ENCODE results near the gene ZNF497.
"Not testable (repeated sequence)": the region's sequence is repeated elsewhere in the genome, so short reads cannot be mapped to it uniquely, and the experiment has no call there.

Gene ZNF497

DNA sequence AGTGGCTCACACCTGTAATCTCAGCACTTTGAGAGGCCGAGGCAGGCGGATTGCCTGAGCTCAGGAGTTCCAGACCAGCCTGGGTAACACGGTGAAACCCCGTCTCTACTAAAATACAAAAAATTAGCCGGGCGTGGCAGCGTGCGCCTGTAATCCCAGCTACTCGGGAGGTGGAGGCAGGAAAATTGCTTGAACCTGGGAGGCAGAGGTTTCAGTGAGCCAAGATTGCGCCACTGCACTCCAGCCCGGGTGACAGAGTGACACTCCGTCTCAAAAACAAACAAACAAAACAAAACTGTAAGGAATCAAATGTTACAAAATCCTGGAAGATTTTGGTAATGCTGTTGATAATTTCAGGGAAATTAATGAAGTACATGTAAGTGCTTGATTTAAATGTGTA, 14.5 kb downstream of the ZNF497 start:
- DNase-seq (ENCODE audit: low read depth): not testable (repeated sequence)

DNA sequence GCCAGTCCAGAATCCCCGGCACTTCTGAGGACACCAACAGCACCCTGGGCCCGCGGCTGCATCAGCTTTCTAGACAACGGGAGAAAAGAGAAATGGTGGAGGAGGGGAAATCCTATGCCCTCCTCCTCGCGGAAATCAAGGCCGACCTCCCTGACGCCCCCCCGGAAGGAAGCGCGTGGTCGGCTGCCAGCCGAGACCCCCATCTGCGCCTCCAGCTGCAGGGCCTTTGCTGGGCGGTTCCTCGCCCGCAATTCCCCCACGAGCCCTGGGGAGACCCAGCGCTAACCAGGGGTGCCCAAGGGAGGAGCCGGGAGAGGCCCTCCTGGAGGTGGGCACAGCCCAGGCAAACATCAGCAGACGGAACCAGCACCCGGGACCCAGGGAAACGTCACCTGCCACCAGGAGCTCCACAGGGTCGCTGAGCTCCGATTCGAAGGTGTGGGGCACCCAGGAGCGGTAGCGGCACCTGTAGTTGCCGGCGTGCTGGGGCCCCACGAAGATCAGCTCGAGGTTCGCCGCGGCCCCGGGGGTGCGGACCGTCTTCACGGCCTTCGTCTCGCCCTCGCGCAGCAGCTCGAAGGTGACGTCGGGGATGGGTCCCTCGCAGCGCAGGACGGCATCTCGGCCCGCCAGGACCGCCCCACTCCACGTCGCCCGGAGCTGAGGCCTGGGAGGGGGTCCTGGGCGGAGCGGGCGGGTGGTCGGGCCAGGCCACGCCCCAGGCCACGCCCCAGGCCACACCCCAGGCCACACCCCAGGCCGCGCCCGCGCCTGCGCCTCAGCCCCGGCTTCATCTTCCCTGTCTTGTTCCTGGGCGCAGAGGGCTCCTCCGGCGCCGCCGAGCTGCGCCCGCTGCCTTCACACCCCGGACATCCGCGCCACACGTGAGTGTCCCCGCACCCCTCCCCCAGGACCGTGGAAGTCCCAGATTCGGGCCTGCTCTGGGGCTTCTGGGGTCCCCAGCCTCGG, 15.3 kb downstream of the ZNF497 start:
- peak; percentile 49 for DNase-seq (ENCODE audit: low read depth)

DNA sequence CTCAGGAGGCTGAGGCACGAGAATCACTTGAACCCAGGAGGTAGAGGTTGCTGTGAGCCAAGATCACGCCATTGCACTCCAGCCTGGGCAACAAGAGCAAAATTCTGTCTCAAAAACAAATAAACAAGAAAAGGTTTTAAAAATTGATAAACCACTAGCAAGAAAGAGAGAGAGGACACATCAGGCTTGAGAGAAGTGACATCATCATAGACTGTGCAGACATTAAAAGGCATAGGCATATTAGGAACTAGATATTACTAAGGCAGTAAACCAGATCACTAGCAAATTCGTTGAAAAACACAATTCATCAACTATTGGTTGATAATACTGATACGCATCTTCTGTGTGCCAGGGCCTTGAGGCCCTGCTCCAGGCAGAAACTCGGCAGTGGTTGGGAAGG, 17.0 kb downstream of the ZNF497 start:
- DNase-seq (ENCODE audit: low read depth): no peak

DNA sequence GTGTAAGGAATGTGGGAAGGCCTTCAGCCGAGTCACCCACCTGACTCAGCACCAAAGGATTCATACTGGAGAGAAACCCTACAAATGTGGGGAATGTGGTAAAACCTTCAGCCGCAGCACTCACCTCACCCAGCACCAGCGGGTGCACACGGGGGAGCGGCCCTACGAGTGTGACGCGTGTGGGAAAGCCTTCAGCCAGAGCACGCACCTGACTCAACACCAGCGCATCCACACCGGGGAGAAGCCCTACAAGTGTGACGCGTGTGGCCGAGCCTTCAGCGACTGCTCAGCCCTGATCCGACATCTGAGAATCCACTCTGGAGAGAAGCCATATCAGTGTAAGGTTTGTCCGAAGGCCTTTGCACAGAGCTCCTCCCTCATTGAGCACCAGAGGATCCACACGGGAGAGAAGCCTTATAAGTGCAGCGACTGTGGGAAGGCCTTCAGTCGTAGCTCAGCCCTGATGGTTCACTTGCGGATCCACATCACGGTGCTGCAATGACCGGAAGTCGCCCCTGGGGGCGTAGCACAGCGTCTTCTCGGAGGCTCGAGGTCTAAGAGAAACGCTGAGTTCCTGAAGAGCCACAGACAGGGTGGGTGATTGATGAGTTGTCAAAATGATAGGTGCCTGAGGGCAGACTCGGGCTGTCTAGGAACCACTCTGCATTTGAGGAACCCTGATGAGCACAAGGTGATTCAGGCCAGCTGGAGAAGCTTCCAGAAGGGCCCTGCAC, 23.6 kb downstream of the ZNF497 start:
- no peak for DNase-seq (ENCODE audit: low read depth)

DNA sequence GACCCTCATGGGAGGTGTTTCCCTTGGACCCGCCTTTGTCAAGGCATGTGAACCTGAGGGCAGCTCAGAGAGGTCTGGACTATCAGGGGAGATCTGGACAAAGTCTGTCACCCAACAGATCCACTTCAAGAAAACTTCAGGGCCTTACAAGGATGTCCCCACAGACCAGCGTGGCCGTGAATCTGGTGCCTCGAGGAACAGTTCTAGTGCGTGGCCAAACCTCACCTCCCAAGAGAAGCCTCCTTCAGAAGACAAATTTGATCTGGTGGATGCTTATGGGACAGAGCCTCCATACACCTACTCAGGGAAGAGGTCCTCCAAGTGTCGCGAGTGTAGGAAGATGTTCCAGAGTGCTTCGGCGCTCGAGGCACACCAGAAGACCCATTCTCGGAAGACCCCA, 24.2 kb downstream of the ZNF497 start:
- DNase-seq (ENCODE audit: low read depth): no peak

DNA sequence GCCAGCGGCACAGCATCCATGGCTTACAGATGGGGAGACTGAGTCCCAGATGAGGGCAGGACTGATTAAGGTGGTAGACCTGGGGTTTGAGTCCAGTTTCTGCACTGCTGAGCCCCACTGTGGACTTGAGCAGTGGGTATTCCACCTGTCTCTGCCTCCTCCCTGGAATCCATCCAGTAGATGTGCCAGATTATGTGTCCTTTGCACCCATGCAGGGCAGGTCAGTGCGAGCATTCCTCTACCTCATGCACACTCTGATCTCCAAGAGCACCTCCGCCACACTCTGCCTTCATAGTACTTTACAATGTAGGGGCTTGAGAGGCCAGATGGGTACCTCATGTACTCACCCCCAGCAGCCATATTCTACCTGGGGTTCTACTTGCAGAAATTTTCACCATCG, 25.7 kb downstream of the ZNF497 start:
- no peak for DNase-seq (ENCODE audit: low read depth)

DNA sequence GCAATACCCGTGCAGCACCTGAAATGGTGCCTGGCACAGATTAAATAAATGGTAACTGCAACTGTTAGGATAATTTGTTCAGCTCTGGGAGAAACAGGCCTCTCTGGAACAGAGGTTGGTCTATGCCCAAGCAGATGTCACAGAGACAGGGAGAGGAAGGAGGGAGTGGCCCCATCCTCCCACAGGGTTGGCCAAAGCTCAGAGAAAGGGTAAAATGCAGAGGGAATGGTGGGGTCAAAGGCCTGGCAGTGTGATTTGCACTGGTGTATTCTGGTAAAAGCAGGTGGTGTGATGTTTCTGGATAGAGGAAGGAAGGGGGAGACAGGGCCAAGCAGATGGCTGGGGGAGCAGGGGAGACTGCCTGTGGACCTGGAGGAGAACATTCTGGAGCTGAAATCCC, 26.3 kb downstream of the ZNF497 start:
- no peak for DNase-seq (ENCODE audit: low read depth)

DNA sequence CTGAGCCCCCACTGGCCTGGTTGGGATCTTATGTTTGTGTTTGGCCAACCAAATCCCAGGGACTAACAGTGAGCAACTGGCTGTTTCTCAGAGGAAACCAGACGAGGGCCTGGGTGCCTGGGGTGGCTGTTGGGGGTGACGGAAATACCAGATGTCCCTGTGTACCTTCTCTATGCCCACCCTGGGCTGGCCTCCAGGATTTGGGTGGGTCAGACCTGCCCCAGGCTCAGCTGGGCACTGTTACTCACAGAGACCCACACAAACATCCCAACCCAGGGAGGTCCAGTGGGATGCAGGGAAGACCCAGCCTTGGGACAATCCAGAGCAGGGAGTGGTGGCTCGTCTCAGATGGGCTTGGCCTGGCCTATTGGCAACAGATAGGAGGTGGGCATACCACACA, 26.9 kb downstream of the ZNF497 start:
- DNase-seq (ENCODE audit: low read depth): no peak

DNA sequence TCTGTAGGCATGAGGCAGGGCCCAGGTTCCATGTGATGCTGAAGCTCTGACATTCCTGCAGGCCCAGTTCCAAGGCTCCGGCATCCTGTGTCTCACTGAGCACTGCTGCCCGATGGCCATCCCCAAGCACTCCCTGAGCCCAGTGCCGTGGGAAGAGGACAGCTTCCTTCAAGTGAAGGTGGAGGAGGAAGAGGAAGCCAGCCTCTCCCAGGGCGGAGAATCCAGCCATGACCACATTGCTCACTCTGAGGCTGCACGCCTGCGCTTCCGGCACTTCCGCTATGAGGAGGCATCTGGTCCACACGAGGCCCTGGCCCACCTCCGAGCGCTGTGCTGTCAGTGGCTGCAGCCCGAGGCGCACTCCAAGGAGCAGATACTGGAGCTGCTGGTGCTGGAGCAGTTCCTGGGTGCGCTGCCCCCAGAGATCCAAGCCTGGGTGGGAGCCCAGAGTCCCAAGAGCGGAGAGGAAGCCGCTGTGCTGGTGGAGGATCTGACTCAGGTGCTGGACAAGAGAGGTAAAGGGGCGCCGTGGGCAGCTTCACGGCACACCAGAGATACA, 27.8 kb downstream of the ZNF497 start:
- DNase-seq (ENCODE audit: low read depth): no peak

DNA sequence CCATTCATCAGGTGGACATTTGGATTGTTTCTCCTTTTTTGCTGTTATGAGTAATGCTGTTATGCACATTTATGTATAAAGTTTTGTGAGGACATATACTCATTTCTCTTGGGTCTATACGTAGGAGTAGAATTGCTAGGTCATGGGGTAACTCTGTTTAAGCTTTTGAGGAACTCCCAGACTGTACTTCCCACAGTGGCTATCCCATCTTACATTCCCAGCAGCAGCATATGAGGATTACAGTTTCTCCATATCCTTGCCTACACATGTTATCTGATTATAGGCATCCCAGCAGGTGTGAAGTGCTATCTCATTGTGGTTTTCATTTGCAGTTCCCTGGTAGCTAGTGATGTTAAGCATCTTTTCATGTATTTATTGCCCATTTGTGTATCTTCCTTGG, 29.9 kb downstream of the ZNF497 start:
- no peak for DNase-seq (ENCODE audit: low read depth)

DNA sequence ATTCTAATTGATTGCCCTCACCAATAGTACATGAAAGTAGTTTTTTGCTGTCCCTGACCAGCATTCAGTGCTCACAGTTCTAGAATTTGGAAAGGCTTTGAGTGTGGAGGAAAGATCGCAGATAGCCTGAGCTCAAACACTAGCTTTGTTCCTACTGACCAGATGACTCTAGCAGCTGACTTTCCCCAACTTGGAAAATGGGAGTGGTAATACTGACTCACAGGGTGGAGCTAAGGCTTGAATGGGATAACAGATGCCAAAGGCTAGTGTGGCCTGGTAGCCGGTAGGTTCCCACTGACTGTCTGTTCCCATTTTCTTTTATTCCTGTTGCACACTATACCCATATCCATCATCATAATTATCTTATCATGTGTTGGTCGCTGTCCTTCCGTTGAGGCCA, 32.1 kb downstream of the ZNF497 start:
- peak; percentile 21 for DNase-seq (ENCODE audit: low read depth)

DNA sequence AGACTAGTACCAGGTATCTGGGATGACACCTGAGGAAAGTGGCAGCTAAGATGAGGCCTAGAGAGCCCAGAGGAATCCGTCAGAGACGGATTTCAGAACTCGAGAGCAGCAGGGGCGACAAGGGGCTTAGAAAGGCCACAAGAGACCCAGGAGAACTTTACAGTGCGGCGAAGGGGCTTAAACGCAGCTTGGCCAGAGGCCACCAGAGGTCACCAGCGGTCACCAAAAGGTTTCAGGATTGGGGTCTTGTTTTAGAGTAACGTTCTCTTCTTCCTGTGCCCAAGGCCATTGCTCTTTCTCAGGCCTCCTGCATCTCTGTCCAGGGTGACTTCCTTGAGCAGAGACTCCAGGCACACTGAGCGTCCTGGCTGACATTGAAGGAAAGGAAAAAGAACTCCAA, 33.6 kb downstream of the ZNF497 start:
- DNase-seq (ENCODE audit: low read depth): no peak

DNA sequence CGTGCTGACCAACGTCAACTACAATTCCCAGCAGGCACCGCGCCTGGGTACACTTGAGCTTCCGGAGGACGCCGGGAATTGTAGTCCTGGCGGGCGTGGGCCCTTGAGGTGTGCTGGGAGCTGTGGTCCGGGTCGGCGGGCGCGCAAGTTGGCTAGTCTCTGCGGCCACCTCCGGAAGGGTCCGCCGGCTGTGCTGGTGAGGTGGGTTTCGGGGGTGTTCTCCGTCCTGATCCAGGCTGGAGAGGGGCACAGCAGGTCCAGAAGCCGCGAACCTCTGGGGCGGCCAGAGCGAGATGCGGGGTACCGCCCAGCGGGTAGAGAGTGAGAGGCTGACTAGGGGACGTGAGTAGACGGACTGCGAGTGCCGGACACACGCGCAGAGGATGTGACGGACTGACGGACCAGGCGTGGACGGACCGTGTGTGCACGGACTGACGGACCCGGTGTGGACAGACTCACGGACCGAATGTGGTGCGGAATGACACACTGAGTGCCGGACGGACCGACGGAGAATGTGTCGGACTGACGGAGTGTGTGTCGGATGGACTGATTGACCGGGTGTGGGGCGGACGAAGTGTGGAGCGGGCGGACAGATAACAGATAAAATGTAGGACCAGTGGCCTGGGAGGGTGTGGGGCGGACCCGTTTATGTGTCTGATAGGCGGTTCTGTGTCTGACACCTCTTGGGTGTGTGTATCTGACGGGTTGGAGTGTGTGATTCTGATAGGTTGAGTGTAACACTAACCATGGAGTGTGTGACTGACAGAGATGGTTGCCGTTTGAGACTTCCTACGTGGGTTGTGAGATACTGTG, 35.4 kb downstream of the ZNF497 start, which contains the start of gene ZSCAN22:
TSS of gene ZSCAN22 (plus strand) at position 81 of the 813 bp plus-strand sequence. CDS start 7,809 bp downstream, outside the sequence.
- DNase-seq (ENCODE audit: low read depth): peak; percentile 89

DNA sequence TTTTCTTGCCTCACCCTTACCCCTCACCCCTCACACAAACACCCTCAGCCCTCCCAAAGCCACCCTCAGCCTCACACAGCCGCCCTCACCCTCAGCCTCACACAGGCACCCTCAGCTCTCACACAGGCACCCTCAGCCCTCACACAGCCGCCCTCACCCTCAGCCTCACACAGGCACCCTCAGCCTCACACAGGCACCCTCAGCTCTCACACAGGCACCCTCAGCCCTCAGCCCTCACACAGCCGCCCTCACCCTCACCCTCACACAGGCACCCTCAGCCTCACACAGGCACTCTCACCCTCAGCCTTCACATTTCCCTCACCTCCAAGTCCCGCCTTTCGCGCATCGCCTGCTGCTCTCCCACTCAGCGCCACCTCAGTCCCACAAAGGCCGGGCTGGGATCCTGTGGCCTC, 36.0 kb downstream of the ZNF497 start:
- no peak for DNase-seq (ENCODE audit: low read depth)

DNA sequence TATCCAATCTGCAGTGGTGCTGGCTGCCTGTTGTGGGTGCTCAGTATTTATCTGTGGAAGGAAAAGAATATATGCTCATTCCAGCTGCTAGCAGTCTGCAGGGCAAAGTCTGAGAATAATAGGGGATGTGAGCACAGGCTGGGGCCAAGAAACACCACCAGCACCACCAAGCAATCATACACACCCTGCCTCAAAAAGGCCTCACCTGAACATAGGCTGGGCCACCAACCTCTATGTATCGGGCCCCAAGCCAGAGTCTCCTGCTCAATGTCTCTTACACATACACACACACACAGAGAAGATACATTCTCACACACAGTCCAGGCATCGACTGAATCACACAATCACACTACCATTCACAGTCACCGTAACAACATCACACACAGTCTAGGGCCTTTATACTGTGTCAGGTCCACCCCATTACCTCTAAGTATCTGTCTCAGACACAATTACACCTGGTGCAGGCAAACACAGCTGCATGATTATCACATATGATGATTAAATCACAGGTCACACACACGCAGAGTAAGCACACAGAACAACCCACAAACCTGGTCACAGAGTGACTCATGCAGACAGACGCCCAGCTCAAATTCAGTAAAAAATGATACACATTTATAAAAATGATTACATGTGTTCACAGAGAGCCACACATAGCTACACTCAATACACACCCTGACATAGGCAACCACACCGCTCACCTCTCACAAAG, 37.1 kb downstream of the ZNF497 start:
- no peak for DNase-seq (ENCODE audit: low read depth)

DNA sequence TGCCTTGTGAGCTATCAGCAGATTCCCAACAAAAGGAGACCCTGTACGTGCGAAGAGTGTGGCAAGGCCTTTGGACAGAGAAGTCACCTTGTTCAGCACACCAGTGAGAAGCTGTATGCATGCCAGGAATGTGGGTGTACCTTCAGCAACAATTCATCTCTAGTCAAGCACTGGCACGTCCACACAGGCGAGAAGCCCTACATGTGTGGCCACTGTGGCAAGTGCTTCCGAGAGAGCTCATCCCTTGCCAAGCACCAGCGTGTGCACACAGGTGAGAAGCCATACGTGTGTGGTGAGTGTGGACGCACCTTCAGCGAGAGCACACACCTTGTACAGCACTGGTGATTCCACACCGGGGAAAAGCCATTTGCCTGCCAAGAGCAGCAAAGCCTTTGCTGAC, 43.3 kb downstream of the ZNF497 start:
- DNase-seq (ENCODE audit: low read depth): no peak

DNA sequence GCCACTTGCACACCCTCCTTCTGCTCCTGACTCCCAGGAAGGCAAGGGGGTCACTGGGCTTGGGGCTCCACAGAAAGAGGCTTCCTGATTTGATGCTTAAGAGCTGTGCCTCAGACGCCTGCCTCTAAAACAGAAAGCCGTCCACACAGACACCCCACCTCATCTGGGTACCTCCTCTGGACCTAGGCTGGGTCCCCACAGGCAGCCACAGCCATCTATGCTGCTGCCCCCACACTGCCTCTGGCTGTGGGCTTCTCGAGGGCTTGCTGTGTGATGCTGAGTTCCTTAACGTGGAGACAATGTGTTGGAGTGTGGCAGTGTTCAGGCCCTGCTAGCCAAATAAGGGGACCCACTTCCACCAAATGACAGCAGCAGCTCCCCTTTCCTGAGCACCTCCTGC, 44.3 kb downstream of the ZNF497 start:
- no peak for DNase-seq (ENCODE audit: low read depth)

DNA sequence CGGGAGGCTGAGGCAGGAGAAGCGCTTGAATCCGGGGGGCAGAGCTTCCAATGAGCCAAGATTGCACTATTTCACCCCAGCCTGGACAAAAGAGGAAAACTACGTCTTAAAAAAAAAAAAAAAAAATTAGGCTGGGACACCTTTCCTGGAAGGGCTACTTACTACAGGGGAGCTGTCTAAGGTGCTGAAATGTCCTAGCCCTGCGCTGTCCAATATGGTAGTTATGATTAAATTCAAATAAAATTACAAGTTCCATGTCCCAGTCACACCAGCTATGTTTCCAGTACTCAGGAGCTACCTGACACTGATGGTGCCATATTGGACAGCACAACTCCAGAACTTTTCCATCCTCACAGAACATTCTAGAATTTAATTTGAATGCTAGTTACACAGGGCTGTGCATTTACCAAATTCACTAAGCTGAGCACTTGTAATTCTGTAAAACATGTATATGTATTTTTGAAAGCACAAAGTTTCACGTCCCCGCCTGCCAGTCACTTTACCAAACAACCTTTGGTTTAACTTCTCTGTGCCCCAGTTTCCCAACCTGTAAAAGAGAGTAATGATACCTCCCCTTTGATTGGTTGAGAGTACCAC, 45.0 kb downstream of the ZNF497 start:
- DNase-seq (ENCODE audit: low read depth): peak; percentile 8

DNA sequence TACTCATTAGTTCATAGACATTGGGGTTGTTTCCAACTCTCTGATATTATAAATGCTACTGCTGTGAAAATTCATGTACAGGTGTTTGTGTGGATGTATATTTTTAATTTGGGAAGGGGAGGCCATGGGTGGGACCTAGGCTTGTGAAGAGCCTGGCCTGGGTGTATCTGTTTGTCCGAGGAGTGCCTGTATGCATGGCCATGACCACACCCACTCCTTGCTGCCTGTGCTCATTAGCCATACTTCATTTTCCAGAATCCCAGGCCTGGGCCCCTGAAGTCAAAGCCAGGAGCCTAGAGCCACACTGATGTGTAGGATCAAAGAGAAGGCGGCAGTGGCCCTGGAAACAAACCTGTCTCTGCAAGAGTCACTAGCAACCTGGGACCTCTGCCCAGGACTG, 47.0 kb downstream of the ZNF497 start:
- no peak for DNase-seq (ENCODE audit: low read depth)

DNA sequence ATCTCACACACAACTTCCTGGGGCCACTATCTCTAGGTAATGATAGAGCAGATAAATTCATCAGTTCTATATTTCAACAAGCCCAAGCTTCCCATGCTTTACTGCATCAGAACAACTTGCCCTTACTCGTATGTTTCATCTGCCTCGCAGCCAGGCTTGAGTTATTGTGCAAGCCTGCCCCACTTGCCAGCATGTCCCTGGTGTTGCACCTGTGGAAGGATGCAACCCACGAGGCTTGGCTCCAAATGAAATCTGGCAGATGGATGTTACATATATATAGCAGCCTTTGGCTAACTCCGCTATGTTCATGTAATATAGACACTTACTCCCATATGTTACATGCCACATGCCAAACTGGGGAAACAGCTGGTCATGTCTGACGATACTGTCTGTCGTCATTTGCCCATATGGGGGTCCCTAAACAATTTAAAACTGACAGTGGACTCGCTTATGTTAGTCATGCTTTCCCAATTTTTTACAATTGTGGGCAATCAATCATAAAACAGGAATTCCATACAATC, 51.1 kb downstream of the ZNF497 start:
- DNase-seq (ENCODE audit: low read depth): no peak

DNA sequence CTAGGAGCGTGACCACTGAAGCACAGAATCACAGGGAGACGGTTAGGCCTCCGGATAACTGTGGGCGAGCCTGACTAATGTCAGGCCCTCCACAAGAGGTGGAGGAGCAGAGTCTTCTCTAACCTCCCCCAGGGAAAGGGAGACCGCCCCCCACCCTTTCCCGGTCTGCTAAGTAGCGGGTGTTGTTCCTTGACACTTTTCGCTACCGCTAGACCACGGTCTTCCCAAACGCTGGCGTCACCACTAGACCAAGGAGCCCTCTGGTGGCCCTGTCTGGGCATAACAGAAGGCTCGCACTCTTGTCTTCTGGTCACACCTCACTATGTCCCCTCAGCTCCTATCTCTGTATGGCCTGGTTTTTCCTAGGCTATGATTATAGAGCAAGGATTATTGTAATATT, 51.9 kb downstream of the ZNF497 start:
- DNase-seq (ENCODE audit: low read depth): not testable (repeated sequence)
